Chondrocyte (in vitro differentiated cells): Measurements from ENCODE around the gene ARID5B. TPM values are rescaled to one million over a fixed set of nuclear protein-coding genes. Genes with fewer than 3 reads are reported as not detected.

Experiments used
- DNase-seq: peaks from one replicate; pipeline ENCODE4 v3.0.0; 2021; ENCODE audit warnings: mixed read lengths, low spot score
- H3K27ac Mint-ChIP-seq: one replicate; pipeline ENCODE4 v1.8.0; 2021; ENCODE audit warnings: mild to moderate bottlenecking, moderate library complexity, mixed read lengths; ENCODE audit not compliant: unreplicated experiment
- H3K27me3 Mint-ChIP-seq: 2 replicates; pipeline ENCODE4 v1.8.0; 2021; ENCODE audit warnings: low read depth, mixed read lengths
- H3K36me3 Mint-ChIP-seq: 2 replicates; pipeline ENCODE4 v1.8.0; 2021; ENCODE audit warnings: low read depth, mixed read lengths
- H3K4me1 Mint-ChIP-seq: 2 replicates; pipeline ENCODE4 v1.8.0; 2021; ENCODE audit warnings: low read depth, mild to moderate bottlenecking, mixed read lengths
- H3K4me3 Mint-ChIP-seq: one replicate; pipeline ENCODE4 v1.8.0; 2021; ENCODE audit warnings: mild to moderate bottlenecking, moderate library complexity, mixed read lengths; ENCODE audit not compliant: unreplicated experiment
- H3K9me3 Mint-ChIP-seq: 2 replicates; pipeline ENCODE4 v1.8.0; 2021; ENCODE audit warnings: low read depth, mixed read lengths
- CTCF ChIP-seq: fragments of 200-600 bp; sonication (generic); IDR thresholded peaks from 2 replicates; pipeline ENCODE4 v1.5.0; 2021; ENCODE audit warnings: antibody characterized with exemption, mild to moderate bottlenecking, moderate library complexity
- total RNA-seq: library from RNA; stranded (reverse); gene quantifications from 3 replicates; pipeline ENCODE4 v1.2.1, GENCODE V29; 2021

The ARID5B gene
- total RNA-seq, 1 donor from 2014 or later: 93.6 TPM

- Mint-ChIP-seq H3K27me3 (no peaks in the 10 kb centered on the region), H3K4me1 (peaks cover 42% of the 10 kb centered on the region), H3K9me3 (peaks cover 6% of the 10 kb centered on the region), H3K4me3 (no peak overlapping the region), H3K27ac (no peak overlapping the region), H3K36me3 (peaks cover 14% of the 10 kb centered on the region)
- no peak for DNase-seq
- TF ChIP-seq CTCF: no peak
Measured at GRCh38 chr10:61918140-61918539, 16.6 kb downstream of the ARID5B start.

GRCh38 chr10:61918989-61919388 lies 17.5 kb downstream of the ARID5B start:
- H3K4me1 Mint-ChIP-seq: peaks cover 50% of the 10 kb centered on the region
- TF ChIP-seq CTCF: no peak
- DNase-seq: no peak
- peaks cover 6% of the 10 kb centered on the region for H3K9me3 Mint-ChIP-seq
- peaks cover 13% of the 10 kb centered on the region for H3K36me3 Mint-ChIP-seq
- peak overlapping the region; percentile 85 for H3K27ac Mint-ChIP-seq
- H3K4me3 Mint-ChIP-seq: no peak overlapping the region
- H3K27me3 Mint-ChIP-seq: no peaks in the 10 kb centered on the region

- Mint-ChIP-seq H3K27me3 (no peaks in the 10 kb centered on the region), H3K9me3 (peaks cover 6% of the 10 kb centered on the region), H3K36me3 (peaks cover 11% of the 10 kb centered on the region), H3K4me3 (no peak overlapping the region), H3K4me1 (peaks cover 57% of the 10 kb centered on the region), H3K27ac (peak overlapping the region; percentile 83)
- TF ChIP-seq CTCF: no peak
- DNase-seq: no peak
Measured at GRCh38 chr10:61919646-61920215, 18.2 kb downstream of the ARID5B start.

DNA sequence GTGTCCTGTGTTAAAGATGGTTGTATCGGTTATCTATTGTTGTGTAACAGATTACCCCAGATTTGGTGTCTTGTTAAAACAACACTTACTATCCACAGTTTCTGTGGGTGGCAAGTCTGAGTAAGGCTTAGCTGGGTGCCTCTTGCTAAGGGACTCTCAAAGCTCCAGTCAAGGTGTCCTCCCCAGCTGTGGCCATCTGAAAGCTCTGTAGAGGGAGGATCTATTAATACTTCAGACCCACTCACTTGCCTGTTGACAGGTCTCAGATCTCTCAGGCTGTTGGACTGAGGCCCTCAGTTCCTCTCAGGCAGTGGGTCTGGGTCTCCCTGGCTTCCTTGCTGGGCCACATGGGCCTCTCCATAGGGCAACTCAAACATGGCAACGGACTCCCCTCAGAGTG lies 19.6 kb downstream of the ARID5B start:
- no peak overlapping the region for H3K4me3 Mint-ChIP-seq

GRCh38 chr10:61923210-61923949 lies 21.9 kb downstream of the ARID5B start:
- Mint-ChIP-seq H3K27me3 (no peaks in the 10 kb centered on the region), H3K27ac (peak overlapping the region; percentile 47), H3K36me3 (peaks cover 1% of the 10 kb centered on the region), H3K9me3 (no peaks in the 10 kb centered on the region), H3K4me3 (no peak overlapping the region), H3K4me1 (peaks cover 78% of the 10 kb centered on the region)
- TF ChIP-seq CTCF: no peak
- no peak for DNase-seq

More for the DNA sequence above, 19.6 kb downstream of the ARID5B start:
- Mint-ChIP-seq H3K27me3 (no peaks in the 10 kb centered on the region), H3K27ac (peak overlapping the region; percentile 62), H3K4me1 (peaks cover 70% of the 10 kb centered on the region), H3K9me3 (peaks cover 6% of the 10 kb centered on the region), H3K36me3 (peaks cover 4% of the 10 kb centered on the region)
- no peak for DNase-seq
- no peak for TF ChIP-seq CTCF
